H1 (cell line): ENCODE measurements around the gene TLCD3A. TPM values are rescaled to one million over a fixed set of nuclear protein-coding genes. Genes with fewer than 3 reads are reported as not detected.

Experiments used
- CHD2 ChIP-seq: IDR thresholded peaks from 2 replicates; pipeline ENCODE4 v1.6.1; 2012; ENCODE audit warnings: low read length, improper control_type of control experiment
- RAD21 ChIP-seq, 2 experiments: IDR thresholded peaks in 1 of 2; conservative IDR thresholded peaks in 1 of 2; 2 replicates each; pipeline ENCODE4 v1.6.1; 2011; ENCODE audit warnings: low read depth in 2 of 2, low read length in 2 of 2, improper control_type of control experiment in 1 of 2, inconsistent platforms in 1 of 2, mild to moderate bottlenecking in 1 of 2, moderate library complexity in 1 of 2
- SP1 ChIP-seq: IDR thresholded peaks from 2 replicates; pipeline ENCODE4 v1.6.1; 2011; ENCODE audit warnings: low read depth, low read length
- polyA plus RNA-seq, 7 experiments: library from polyadenylated mRNA; depleted of rRNA in 3 of 7; stranded (reverse) in 5 of 7; unstranded in 2 of 7; fragments of >200 nt in 5 of 7; fragments of 200-250 nt in 2 of 7; gene quantifications; 1 replicate in 5 of 7; 2 replicates in 1 of 7; 4 replicates in 1 of 7; pipeline versions ENCODE4 v1.2.1 to v1.2.3, GENCODE V29; 2011 to 2013; ENCODE audit warnings: missing spikeins in 2 of 7, mixed read lengths in 2 of 7
- total RNA-seq: library from RNA; stranded (reverse); fragmentation: NEBNext Ultra II Directional; extraction: Animal tissue kit (Norgen Biotek cat#: 25700); gene quantifications from 2 replicates; pipeline ENCODE4 v1.2.1, GENCODE V29; 2021

The TLCD3A gene
- total and polyA plus RNA-seq, 2 of the 8 experiments (the other 6 are each of a cell fraction or from before 2014, with no cell fraction given) = 26.1 to 48.8 TPM

GRCh38 chr17:683499-684254, 48.7 kb upstream of the TLCD3A start (continued):
- TF ChIP-seq RAD21 (IDR thresholded peaks at IDR 0.05 in 1 of 2, conservative IDR thresholded peaks at IDR 0.05 in 1 of 2; ENCODE audit: low read depth in 2 of 2, low read length in 2 of 2) = no peak
- TF ChIP-seq SP1 = no peak
- TF ChIP-seq CHD2 = no peak
- TF ChIP-seq, all 59 proteins: peak for 0
